Glutamatergic neuron (in vitro differentiated cells): ENCODE data around the gene GMDS. TPM values are rescaled to one million over a fixed set of nuclear protein-coding genes. Genes with fewer than 3 reads are reported as not detected.

ENCODE experiments used
- DNase-seq: peaks from one replicate; pipeline ENCODE4 v3.0.0; 2022
- H3K27ac Mint-ChIP-seq: one replicate; pipeline ENCODE4 v1.8.0; 2020; ENCODE audit warnings: mild to moderate bottlenecking, mixed read lengths, inconsistent platforms; ENCODE audit not compliant: unreplicated experiment
- H3K27me3 Mint-ChIP-seq: one replicate; pipeline ENCODE4 v1.8.0; 2020; ENCODE audit warnings: mild to moderate bottlenecking, moderate library complexity, mixed read lengths, inconsistent platforms; ENCODE audit not compliant: unreplicated experiment
- H3K36me3 Mint-ChIP-seq: one replicate; pipeline ENCODE4 v1.8.0; 2020; ENCODE audit warnings: mild to moderate bottlenecking, mixed read lengths, inconsistent platforms; ENCODE audit not compliant: unreplicated experiment
- H3K4me1 Mint-ChIP-seq: one replicate; pipeline ENCODE4 v1.8.0; 2020; ENCODE audit warnings: mild to moderate bottlenecking, low read depth, mixed read lengths, inconsistent platforms; ENCODE audit not compliant: unreplicated experiment
- H3K4me3 Mint-ChIP-seq: one replicate; pipeline ENCODE4 v1.8.0; 2020; ENCODE audit warnings: mild to moderate bottlenecking, mixed read lengths, inconsistent platforms; ENCODE audit not compliant: unreplicated experiment
- H3K9me3 Mint-ChIP-seq: one replicate; pipeline ENCODE4 v1.8.0; 2020; ENCODE audit warnings: mild to moderate bottlenecking, moderate library complexity, mixed read lengths, inconsistent platforms; ENCODE audit not compliant: unreplicated experiment
- total RNA-seq: library from RNA; stranded (reverse); fragmentation: NEBNext Ultra II Directional; extraction: Animal tissue kit (Norgen Biotek cat#: 25700); gene quantifications from one replicate; pipeline ENCODE4 v1.2.1, GENCODE V29; 2021; ENCODE audit not compliant: unreplicated experiment
- TF ChIP-seq, protein P1 (sequence below): fragments of 200-600 bp; sonication (generic); IDR thresholded peaks from one replicate; pipeline ENCODE4 v1.5.0; 2021; ENCODE audit not compliant: partially characterized antibody, unreplicated experiment

GMDS gene
- total RNA-seq, 1 donor from 2014 or later = 8.9 TPM

DNA sequence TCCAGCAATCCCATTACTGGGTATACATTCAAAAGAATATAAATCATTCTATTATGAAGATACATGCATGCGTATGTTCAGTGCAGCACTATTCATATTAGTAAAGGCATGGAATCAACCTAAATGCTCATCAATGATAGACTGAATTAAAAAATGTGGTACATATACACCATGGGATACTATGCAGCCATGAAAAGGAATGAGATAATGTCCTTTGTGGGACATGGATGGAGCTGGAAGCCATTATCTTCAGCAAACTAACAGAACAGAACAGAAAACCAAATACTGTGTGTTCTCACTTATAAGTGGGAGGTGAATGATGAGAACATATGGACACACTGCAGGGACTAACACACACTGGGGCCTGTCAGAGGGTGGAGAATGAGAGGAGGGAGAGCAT is 261.6 kb downstream of the GMDS start:
- DNase-seq = no peak
- Mint-ChIP-seq H3K4me1 (no peaks in the 10 kb centered on the region), H3K4me3 (no peak overlapping the region)

DNA sequence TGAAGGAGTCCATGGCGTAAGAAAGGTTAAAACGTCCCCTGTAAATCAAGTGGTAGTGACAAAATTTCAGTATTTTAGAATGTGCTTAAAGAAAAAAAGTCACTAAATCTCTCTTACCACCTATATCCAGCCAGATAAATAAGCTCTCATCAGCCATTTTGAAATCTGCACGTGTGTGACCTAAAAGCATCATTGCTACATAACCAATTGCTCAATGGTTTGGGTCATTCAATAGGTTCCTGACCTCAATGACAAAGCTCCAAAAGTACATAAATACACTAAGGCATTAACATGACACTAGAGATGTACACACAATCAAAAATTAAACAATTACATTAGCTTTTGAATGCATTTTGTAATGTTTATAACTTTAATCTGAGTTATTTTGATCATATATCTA is 272.4 kb downstream of the GMDS start:
- H3K27me3 Mint-ChIP-seq = no peaks in the 10 kb centered on the region
- no peak overlapping the region for H3K4me3 Mint-ChIP-seq
- no peaks in the 10 kb centered on the region for H3K36me3 Mint-ChIP-seq
- no peak for DNase-seq
- TF ChIP-seq, protein P1, sequence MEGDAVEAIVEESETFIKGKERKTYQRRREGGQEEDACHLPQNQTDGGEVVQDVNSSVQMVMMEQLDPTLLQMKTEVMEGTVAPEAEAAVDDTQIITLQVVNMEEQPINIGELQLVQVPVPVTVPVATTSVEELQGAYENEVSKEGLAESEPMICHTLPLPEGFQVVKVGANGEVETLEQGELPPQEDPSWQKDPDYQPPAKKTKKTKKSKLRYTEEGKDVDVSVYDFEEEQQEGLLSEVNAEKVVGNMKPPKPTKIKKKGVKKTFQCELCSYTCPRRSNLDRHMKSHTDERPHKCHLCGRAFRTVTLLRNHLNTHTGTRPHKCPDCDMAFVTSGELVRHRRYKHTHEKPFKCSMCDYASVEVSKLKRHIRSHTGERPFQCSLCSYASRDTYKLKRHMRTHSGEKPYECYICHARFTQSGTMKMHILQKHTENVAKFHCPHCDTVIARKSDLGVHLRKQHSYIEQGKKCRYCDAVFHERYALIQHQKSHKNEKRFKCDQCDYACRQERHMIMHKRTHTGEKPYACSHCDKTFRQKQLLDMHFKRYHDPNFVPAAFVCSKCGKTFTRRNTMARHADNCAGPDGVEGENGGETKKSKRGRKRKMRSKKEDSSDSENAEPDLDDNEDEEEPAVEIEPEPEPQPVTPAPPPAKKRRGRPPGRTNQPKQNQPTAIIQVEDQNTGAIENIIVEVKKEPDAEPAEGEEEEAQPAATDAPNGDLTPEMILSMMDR = no peak
- H3K27ac Mint-ChIP-seq = no peak overlapping the region
- peaks cover 14% of the 10 kb centered on the region for H3K4me1 Mint-ChIP-seq
- no peaks in the 10 kb centered on the region for H3K9me3 Mint-ChIP-seq

More for the DNA sequence above, 261.6 kb downstream of the GMDS start:
- Mint-ChIP-seq H3K9me3 (peaks cover 2% of the 10 kb centered on the region), H3K36me3 (peaks cover 39% of the 10 kb centered on the region), H3K27me3 (no peaks in the 10 kb centered on the region), H3K27ac (no peak overlapping the region)
- TF ChIP-seq, protein P1 = no peak

DNA sequence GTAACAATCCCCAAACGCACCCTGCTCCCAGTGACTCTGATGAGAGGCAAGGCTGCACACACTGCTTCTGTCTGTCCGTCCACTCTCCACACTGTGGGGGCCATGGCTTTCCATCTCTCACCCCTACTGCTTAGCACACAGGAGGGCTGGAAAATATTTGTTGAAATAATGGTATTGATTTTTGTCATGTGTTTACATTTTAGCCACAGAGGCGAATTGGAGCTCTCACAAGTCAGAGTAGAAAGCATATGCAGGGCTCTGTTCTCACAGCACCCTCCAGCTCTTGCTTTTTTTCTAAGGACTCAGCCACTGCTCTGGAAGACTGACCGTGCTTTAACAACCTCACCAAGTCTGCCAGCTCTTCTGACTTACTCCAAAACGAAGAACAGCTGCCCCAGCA is 273.8 kb downstream of the GMDS start:
- no peak for DNase-seq
- Mint-ChIP-seq H3K27me3 (no peaks in the 10 kb centered on the region), H3K4me3 (no peak overlapping the region), H3K27ac (no peak overlapping the region), H3K4me1 (peaks cover 21% of the 10 kb centered on the region), H3K36me3 (no peaks in the 10 kb centered on the region), H3K9me3 (peaks cover under 1% of the 10 kb centered on the region)
- TF ChIP-seq, protein P1 = no peak

DNA sequence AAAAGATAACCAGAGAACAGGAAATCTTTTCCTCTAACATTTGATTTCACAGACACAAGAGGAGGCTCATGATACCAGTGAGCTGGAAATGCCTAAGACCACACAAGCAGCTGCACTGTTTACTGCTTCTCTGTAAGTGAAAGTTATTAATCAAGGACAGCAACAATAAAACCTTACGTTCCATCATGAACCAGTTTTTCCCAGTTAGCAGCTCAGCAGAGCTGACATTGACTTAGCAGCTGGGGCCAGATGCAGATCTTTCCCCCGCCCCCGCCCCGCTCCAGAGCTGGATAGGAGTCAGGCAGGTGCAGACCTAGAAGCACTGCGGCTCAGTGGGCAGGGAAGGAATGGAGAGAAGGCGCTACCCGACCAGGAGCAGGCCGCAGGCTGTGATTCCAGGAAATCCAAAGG is 275.2 kb downstream of the GMDS start:
- Mint-ChIP-seq H3K4me1 (peaks cover 25% of the 10 kb centered on the region), H3K27ac (no peak overlapping the region), H3K27me3 (no peaks in the 10 kb centered on the region), H3K9me3 (peaks cover 2% of the 10 kb centered on the region), H3K4me3 (no peak overlapping the region), H3K36me3 (no peaks in the 10 kb centered on the region)
- TF ChIP-seq, protein P1 = no peak
- no peak for DNase-seq

DNA sequence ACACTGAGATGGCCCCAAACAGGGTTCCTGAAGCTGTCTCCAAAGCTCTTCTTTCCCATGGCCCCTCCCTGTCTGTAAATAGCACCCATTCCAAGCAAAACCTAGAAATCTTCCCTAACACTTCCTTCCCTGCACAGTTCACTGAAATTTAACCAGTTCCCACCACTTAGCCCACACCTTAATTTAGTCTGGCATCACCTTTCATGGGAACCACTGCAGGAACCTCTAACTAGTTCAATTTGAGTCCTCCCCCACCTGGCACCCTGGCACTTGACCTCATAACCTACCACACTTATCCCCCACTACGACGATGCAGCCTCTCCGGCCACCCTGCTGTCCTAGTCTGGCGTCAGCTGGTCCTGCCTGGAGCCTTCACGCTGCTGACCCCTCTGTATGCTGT is 278.7 kb downstream of the GMDS start:
- H3K36me3 Mint-ChIP-seq = no peaks in the 10 kb centered on the region
- TF ChIP-seq, protein P1 = no peak
- H3K4me3 Mint-ChIP-seq = no peak overlapping the region
- DNase-seq = no peak
- H3K27me3 Mint-ChIP-seq = no peaks in the 10 kb centered on the region
- no peak overlapping the region for H3K27ac Mint-ChIP-seq
- H3K9me3 Mint-ChIP-seq = peaks cover 3% of the 10 kb centered on the region
- H3K4me1 Mint-ChIP-seq = peaks cover 29% of the 10 kb centered on the region
